Measurements from ENCODE around the gene TUBB4A. TPM values are rescaled to one million over a fixed set of nuclear protein-coding genes. Genes with fewer than 3 reads are reported as not detected.

TUBB4A gene
- total and polyA plus RNA-seq, 2 of the 8 experiments (the other 6 are each of a cell fraction or from before 2014, with no cell fraction given): 16.8 to 30.4 TPM

GRCh38 chr19:6465006-6465405 is 37.1 kb downstream of the TUBB4A start:
- Histone ChIP-seq H2BK12ac (ENCODE audit: low read depth, low read length) (no peak overlapping the region), H3K36me3 (ENCODE audit: control insufficient read depth in 2 of 4, insufficient read depth in 4 of 4, low read length in 3 of 4) (peaks cover 0 to 8% (median 3%) of the 10 kb centered on the region in 4 experiments; a peak in 2 of 8 replicates), H2BK15ac (ENCODE audit: low read length) (no peak overlapping the region), H3K18ac (ENCODE audit: extremely low read depth, low read length) (no peak overlapping the region), H2BK5ac (ENCODE audit: low read depth, low read length) (no peak overlapping the region; the same call in 1 of the 2 replicates), H3K9ac (replicated peaks in 1 of 4; ENCODE audit: extremely low read depth in 1 of 4, low read depth in 3 of 4, low read length in 3 of 4) (no peak overlapping the region; a peak in 3 of 7 replicates), H2BK120ac (replicated peaks; ENCODE audit: low read depth, low read length) (no peak overlapping the region), H3K4ac (replicated peaks; ENCODE audit: insufficient read length, low read depth, low read length) (no peak overlapping the region), H2AK5ac (ENCODE audit: low read depth, low read length) (0 out of 2 replicates have a peak overlapping the region, but pooled peaks have one; percentile 24), H3K79me2 (ENCODE audit: control insufficient read depth in 1 of 2, insufficient read depth in 2 of 2, low read length in 2 of 2) (peaks cover 0 to 9% of the 10 kb centered on the region in 2 experiments; a peak in 2 of 4 replicates), H4K20me1 (replicated peaks in 1 of 2; ENCODE audit: control insufficient read depth in 1 of 2, insufficient read depth in 2 of 2, low read length in 2 of 2) (peaks cover 0 to 14% of the 10 kb centered on the region in 2 experiments), H3K4me1 (replicated peaks in 1 of 4; ENCODE audit: control insufficient read depth in 3 of 4, insufficient read depth in 4 of 4, low read length in 3 of 4) (peaks cover 0 to 8% (median 2%) of the 10 kb centered on the region in 4 experiments; a peak in 4 of 7 replicates), H3K79me1 (ENCODE audit: low read depth, low read length) (no peaks in the 10 kb centered on the region; the same call in 1 of the 2 replicates), H3K9me3 (ENCODE audit: insufficient read depth in 2 of 2, low read depth in 1 of 2, low read length in 1 of 2) (no peaks in the 10 kb centered on the region), H3K27me3 (replicated peaks in 1 of 4; ENCODE audit: control insufficient read depth in 3 of 4, extremely low read depth in 1 of 4, insufficient read depth in 3 of 4, low read length in 3 of 4) (no peaks in the 10 kb centered on the region; a peak in 1 of 7 replicates), H3K4me3 (ENCODE audit: extremely low read depth in 1 of 4, insufficient read depth in 2 of 4, low read depth in 3 of 4, low read length in 4 of 4) (peak overlapping the region; percentile 73 to 93 (median 78)), H3K27ac (ENCODE audit: low read depth, low read length) (no peak overlapping the region), H4K5ac (ENCODE audit: insufficient read length, low read depth, low read length) (no peak overlapping the region), H3K23ac (ENCODE audit: insufficient read length) (no peak overlapping the region), H4K8ac (ENCODE audit: extremely low read depth, insufficient read depth, low read length) (no peak overlapping the region), H3K56ac (replicated peaks; ENCODE audit: insufficient read length, low read depth, low read length) (no peak overlapping the region), H2BK20ac (ENCODE audit: low read length) (no peak overlapping the region), H3K4me2 (ENCODE audit: insufficient read depth in 1 of 2, low read depth in 2 of 2, low read length in 2 of 2) (peak overlapping the region; percentile 52 to 72), H4K91ac (replicated peaks; ENCODE audit: insufficient read length, low read length) (no peak overlapping the region), H3K14ac (ENCODE audit: insufficient read length) (no peak overlapping the region), H2AFZ (ENCODE audit: low read length) (no peak overlapping the region), H3K23me2 (ENCODE audit: low read depth, low read length) (peaks cover 8% of the 10 kb centered on the region; the same call in 1 of the 2 replicates)
- FAIRE-seq (no peak), DNase-seq (ENCODE audit: low read depth in 1 of 2, low spot score in 2 of 2) (no peak)
- CTCF ChIA-PET (ENCODE audit: partially characterized antibody): interaction anchor here (2.2 kb wide), 1 partner anchor 16 kb away, joined by 7 read pairs; the partner anchor contains the start of gene DENND1C
- no peak for TF ChIP-seq HDAC2 (IDR thresholded peaks at IDR 0.05; ENCODE audit: borderline replicate concordance in 1 of 2, low read depth in 2 of 2, low read length in 2 of 2)
- TF ChIP-seq CBX5 (IDR thresholded peaks at IDR 0.05; ENCODE audit: low read depth, low read length): no peak
- no peak for TF ChIP-seq ATF3 (IDR thresholded peaks at IDR 0.05; ENCODE audit: insufficient read depth, low read depth, low read length)
- WGBS, 2 experiments (ENCODE audit: extremely low coverage in 1 of 2, insufficient coverage in 1 of 2, insufficient read length in 1 of 2, insufficient replicate concordance in 2 of 2, low coverage in 1 of 2, low lambda C conversion rate in 2 of 2, missing lambda C conversion rate in 1 of 2): 42% methylated on average over 9 of the region's 9 CpGs; no CpG with 5 or more reads in 1 of the 2 experiments
- POLR2A ChIA-PET (ENCODE audit: partially characterized antibody): interaction anchor here (0.7 to 1.6 kb wide), 3 partner anchors 11 to 44 kb away, joined by 3 to 9 read pairs (median 6); no protein-coding TSS in a partner anchor

All from H1 (cell line).